ENCODE results near the gene EPHA2. TPM values are rescaled to one million over a fixed set of nuclear protein-coding genes. Genes with fewer than 3 reads are reported as not detected.
A peak's percentile ranks its signal among the peaks of the same experiment; 100 is the strongest.

The EPHA2 gene
- total RNA-seq, 2 donors from 2014 or later = not detected

DNA sequence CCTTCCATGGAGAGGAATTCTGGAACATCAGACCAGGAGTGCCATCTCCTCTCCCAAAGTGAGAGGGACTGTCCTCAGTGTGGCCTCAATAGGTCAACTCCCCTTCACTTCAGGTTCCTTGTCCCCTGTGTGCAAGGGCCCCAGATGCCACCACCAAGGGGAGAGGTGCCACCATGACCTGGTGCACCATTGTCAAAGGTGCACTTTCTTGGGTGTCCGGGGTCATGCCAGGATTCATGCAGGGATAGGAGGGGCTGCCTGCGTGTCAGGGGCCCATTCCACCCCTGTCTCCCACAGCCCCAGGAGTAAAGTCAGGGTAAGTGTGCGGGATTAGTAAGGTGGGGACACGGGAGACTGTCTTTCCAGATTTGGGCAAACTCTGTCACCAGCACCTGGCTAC lies 21.4 kb upstream of the EPHA2 start:
- no peak overlapping the region for H3K27ac Mint-ChIP-seq
- ATAC-seq (no peak), DNase-seq (ENCODE audit: low spot score) (no peak)
- H3K4me3 Mint-ChIP-seq = no peak overlapping the region
- H3K4me1 Mint-ChIP-seq (ENCODE audit: low read depth in 2 of 2) = peaks cover 0 to 4% of the 10 kb centered on the region in 2 donors
- peaks cover 0 to 19% of the 10 kb centered on the region in 2 donors for H3K27me3 Mint-ChIP-seq
- no peaks in the 10 kb centered on the region for H3K9me3 Mint-ChIP-seq
- H3K36me3 Mint-ChIP-seq = no peaks in the 10 kb centered on the region

DNA sequence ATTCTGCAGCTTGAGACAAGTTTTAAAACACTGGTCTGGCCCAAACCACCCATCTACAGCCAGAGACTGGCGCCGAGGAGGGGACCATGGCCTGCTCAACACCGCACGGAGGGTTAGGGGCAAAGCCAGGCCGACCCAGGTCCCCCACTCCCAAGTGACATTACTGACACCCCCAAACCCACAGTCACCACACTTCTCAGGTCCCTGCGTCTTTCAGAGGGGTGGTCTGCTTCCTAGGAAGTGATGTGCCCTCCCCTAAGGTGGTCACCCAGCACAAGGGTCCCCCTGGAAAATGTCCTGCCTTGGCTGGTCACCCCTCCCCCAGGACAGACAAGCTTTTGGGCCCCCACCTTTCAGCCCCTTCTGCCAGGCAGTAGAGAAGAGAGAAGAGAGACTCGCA lies 20.8 kb upstream of the EPHA2 start:
- H3K27ac Mint-ChIP-seq = peak overlapping the region in 1 of 2 donors; percentile 18
- no peaks in the 10 kb centered on the region for H3K9me3 Mint-ChIP-seq
- H3K4me1 Mint-ChIP-seq (ENCODE audit: low read depth in 2 of 2) = peaks cover 0 to 4% of the 10 kb centered on the region in 2 donors
- no peak for DNase-seq (ENCODE audit: low spot score)
- H3K27me3 Mint-ChIP-seq = peaks cover 0 to 19% of the 10 kb centered on the region in 2 donors
- no peaks in the 10 kb centered on the region for H3K36me3 Mint-ChIP-seq
- H3K4me3 Mint-ChIP-seq = no peak overlapping the region
- no peak for ATAC-seq

DNA sequence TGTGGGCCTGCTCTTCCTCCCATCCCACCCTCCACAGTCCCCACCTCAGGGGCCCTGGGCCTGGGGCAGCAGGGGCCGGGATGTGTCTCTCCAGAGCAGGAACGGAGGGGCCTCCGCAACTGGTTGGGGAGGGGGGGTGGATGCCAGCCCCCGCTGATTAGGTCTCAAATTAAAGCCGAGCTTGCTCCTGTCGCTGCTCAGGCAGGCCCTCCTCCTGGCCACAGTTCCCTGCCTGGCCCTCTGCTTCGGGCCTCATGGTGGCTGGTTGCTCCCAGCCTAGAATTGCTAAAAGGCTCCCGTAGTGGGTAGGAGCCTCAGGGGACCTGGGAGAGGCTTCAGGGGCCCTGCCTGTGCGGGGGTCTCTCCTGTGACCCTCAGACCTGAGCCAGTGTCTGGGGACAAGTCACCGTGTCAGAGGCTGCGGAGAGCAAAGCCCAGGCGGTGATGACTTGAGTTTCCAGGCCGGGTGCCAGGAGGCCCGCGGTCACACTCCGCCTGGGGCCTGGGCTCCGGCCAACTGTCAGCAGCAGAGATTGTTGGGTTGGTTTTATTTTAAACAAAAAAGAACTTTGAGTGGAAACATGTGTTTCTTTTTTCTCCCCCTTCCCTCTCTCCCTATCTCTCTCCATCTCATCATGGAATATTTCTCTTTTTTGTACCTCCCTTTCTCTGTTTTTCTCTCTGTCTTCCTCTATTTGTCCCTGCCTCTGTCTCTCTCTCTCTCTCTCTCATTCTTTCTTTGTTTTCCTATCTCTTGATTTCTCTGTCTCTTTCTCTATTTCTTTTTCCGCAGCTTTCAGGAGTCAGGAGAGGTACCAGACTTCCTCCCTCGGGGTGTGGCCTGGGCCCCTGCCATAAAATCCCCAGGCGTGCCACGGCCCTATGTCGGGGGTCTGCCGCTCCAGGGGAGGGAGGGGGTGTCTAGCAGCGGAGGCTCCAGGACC lies 20.0 kb upstream of the EPHA2 start:
- Mint-ChIP-seq H3K27me3 (peaks cover 0 to 22% of the 10 kb centered on the region in 2 donors), H3K27ac (peak overlapping the region in 1 of 2 donors; percentile 18), H3K9me3 (no peaks in the 10 kb centered on the region), H3K4me1 (ENCODE audit: low read depth in 2 of 2) (peaks cover 0 to 4% of the 10 kb centered on the region in 2 donors), H3K36me3 (no peaks in the 10 kb centered on the region), H3K4me3 (no peak overlapping the region)
- ATAC-seq (no peak), DNase-seq (ENCODE audit: low spot score) (no peak)

DNA sequence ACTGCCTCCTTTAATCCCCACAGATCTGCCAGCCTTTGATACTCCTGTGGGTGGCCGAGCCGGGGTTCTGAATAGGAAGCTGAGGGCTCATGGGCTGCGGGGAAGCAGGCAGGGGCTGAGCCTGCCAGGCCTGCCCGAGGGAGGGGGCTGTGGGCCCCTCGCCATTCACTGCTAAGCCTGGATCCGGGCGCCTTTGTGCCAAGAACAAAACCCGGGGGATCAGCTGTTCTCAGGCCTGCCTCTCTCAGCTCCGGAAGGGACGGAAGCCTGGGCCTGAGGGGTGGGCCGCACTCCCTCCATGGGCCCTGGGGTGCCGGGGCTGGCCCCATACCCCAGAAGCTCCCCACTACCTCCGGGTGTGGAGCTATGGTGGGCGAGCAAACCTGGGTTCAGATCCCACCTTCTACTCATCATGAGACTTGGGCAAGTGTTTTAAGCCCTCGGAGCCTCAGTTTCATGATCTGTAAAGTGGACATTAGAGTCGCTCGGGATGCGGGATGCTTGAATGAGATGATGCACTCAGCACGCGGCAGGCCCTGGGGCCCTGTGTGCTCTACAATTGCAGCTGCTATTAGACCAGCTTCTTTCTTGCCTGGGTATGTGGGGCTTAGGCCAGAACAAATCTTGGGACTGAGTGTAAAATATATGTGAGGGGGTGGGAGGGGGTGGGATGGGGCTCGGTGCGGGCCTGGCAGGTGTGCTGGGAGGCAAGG lies 19.2 kb upstream of the EPHA2 start:
- Mint-ChIP-seq H3K27ac (no peak overlapping the region), H3K36me3 (no peaks in the 10 kb centered on the region), H3K4me1 (ENCODE audit: low read depth in 2 of 2) (peaks cover 0 to 7% of the 10 kb centered on the region in 2 donors)

DNA sequence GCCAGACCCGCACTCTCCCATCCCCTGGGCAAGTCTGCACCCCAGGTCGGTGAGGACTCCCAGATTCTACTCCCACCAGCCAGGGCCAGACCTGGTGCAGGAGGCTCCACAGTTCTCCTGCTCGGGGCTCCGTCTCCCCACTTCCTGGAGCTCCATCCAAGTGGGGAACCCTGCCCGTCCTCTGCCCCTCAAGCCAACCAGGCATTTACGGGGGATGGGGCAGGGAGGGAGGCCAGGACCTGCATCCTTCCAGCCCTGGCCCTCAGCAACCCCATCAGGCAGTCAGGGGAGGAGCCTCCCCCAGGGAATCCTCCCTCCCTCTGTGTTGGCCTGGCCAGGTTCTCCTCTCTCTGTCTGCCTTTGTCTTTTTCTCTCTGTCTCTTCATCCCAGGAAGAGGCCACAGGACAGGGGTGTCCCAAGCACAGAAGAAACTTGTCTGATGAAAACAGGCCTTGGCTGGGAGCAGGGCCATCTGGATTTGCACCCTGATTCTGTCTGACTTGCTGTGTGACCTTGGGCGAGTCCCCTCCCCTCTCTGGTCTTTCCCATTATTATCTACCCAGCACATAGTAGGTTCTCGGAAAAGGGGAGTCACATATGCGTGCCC lies 18.5 kb upstream of the EPHA2 start:
- H3K27ac Mint-ChIP-seq = no peak overlapping the region
- H3K9me3 Mint-ChIP-seq = no peaks in the 10 kb centered on the region
- H3K27me3 Mint-ChIP-seq = peaks cover 2 to 27% of the 10 kb centered on the region in 2 donors
- H3K36me3 Mint-ChIP-seq = no peaks in the 10 kb centered on the region
- peaks cover under 1 to 7% of the 10 kb centered on the region in 2 donors for H3K4me1 Mint-ChIP-seq (ENCODE audit: low read depth in 2 of 2)
- DNase-seq (ENCODE audit: low spot score) = no peak
- H3K4me3 Mint-ChIP-seq = no peak overlapping the region
- no peak for ATAC-seq

More for the DNA sequence above, 19.2 kb upstream of the EPHA2 start:
- ATAC-seq (no peak), DNase-seq (ENCODE audit: low spot score) (no peak)
- peaks cover 0 to 27% of the 10 kb centered on the region in 2 donors for H3K27me3 Mint-ChIP-seq
- no peaks in the 10 kb centered on the region for H3K9me3 Mint-ChIP-seq
- H3K4me3 Mint-ChIP-seq = no peak overlapping the region

DNA sequence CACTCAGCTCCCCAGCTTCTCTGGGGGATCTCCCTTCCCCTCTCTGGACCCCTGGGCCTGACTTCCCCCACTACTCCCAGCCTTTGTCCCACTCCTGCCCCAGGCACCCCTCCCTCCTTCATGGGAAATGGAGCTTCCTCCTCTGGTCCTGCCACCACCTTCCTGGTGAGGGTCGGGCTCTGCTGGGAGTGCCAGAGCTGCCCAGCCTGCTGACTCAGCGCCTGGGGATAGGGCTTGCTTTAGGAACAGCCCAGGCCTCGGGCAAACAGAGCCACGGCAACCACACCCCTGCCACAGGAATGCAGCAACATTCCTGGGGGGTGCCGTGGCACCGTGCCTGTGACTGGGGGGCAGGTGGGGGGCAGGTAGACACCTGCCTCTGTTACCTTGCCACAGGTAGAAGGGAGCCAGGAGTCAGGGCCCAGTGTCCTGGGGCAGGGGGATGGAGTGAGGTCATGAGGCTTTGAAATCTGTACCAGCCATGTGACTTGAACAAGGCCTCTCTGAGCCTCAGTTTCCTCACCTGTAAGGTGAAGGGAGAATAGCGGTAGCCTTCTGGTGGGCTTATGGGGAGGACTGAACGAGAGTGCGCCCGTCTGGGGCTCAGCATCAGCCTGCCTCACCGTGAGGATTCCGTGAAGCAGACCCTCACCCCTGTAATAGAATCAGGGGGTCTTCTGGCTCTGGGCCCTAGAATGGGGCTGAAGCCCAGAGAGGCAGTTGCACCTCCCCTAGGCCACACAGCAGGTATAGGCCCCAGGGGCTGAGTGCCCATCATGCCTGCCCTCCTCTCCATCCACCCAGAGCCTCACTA lies 17.8 kb upstream of the EPHA2 start:
- H3K36me3 Mint-ChIP-seq = no peaks in the 10 kb centered on the region
- no peaks in the 10 kb centered on the region for H3K9me3 Mint-ChIP-seq
- no peak overlapping the region for H3K4me3 Mint-ChIP-seq
- H3K27ac Mint-ChIP-seq = no peak overlapping the region
- H3K27me3 Mint-ChIP-seq = peaks cover 7 to 30% of the 10 kb centered on the region in 2 donors
- peaks cover 7 to 10% of the 10 kb centered on the region in 2 donors for H3K4me1 Mint-ChIP-seq (ENCODE audit: low read depth in 2 of 2)
- no peak for ATAC-seq
- no peak for DNase-seq (ENCODE audit: low spot score)

DNA sequence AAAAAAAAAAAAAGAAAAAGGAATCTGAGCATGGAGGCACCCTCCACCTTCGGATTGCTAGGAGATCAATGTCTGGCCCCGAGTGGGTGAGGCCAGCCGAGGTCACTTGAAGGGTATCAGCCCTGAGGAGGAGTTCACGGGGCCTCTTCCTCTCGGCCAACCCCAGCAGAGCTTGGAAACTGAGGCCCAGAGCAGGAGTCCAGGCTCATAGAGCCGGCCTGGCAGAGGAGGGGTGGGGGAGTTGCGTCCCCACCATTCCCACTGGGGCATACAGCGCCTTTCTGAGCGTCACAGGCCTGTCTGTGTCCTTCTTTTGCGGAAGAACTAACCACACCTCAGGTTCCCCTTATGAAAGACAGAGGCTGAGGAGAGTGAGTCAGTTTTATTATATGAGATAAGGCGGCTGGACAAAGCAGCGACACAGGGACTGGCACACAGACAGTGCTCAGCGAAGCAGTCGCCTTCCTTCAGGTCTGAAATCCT lies 17.1 kb upstream of the EPHA2 start:
- no peaks in the 10 kb centered on the region for H3K9me3 Mint-ChIP-seq
- ATAC-seq = peak in 1 of 2 donors; percentile 26
- no peaks in the 10 kb centered on the region for H3K36me3 Mint-ChIP-seq
- DNase-seq (ENCODE audit: low spot score) = no peak
- no peak overlapping the region for H3K27ac Mint-ChIP-seq
- H3K4me1 Mint-ChIP-seq (ENCODE audit: low read depth in 2 of 2) = peaks cover 13 to 16% of the 10 kb centered on the region in 2 donors
- peaks cover 7 to 27% of the 10 kb centered on the region in 2 donors for H3K27me3 Mint-ChIP-seq
- no peak overlapping the region for H3K4me3 Mint-ChIP-seq

DNA sequence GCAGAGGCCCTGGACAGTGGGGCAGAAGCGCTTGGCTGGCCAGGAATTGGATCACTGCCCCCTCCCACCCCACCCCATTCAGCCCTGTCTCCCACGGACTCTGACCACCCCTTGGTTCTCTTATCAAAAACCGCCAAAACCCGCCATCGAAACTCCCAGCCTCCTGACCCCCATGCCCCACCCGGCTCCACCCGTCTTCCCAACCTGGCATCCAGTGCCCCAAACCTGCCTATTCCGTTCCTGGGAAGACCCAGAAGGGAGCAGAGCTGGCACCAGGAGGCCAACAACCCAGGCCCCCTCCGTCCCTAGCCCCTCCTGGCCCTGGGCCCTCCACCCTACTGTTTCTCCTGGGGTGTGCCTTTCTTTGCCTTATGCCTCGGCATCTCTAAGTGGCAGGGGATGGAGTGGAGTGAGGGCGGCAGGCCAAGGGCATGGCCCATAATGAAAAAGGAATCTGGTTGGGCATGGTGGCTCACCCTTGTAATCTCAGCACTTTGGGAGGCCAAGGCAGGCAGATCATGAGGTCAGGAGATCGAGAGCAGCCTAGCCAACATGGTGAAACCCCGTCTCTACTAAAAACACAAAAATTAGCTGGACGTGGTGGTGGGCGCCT lies 16.5 kb upstream of the EPHA2 start:
- Mint-ChIP-seq H3K4me1 (ENCODE audit: low read depth in 2 of 2) (peaks cover 13 to 16% of the 10 kb centered on the region in 2 donors), H3K9me3 (no peaks in the 10 kb centered on the region), H3K27me3 (peaks cover 7 to 23% of the 10 kb centered on the region in 2 donors), H3K27ac (no peak overlapping the region), H3K36me3 (no peaks in the 10 kb centered on the region), H3K4me3 (no peak overlapping the region)
- no peak for ATAC-seq
- no peak for DNase-seq (ENCODE audit: low spot score)

DNA sequence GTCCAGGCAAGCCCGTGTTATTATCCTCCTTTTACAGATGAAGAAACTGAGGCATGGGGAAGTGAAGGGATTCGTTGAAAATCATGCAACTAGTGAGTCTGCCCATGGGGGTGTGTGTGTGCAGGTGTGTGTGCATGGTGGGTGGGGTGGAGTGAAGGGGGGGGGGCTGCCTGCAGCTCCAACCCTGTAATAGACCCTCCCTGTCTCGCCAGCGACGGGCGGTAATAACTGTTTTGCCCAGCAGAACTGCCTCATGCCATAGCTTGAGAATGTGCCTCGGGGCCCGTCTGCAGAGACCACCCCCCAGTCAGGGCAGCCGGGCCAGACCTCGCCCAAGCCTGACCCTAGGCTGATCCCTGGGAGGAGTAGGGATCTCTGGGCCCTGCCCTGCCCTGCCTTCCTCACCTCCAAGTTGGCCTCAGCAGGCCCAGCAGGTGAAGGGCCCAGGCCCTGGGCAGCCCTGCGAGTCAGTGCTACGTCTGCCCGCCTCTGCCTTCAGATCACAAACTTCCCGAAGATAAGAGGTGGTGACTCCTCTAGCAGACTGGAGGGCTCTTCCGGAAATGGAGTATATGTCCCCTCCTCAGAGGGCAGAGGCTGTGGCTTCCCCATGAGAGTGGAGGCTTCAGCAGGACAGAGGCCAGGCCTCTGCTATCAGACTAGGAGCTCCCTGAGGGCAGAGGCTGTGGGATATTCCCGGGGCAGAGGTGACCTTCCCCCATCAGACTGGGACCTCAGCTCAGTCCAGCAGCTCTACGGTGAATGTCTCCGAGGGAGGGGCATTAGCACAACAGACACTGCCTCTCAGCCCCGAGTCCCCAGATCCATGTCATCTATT lies 15.7 kb upstream of the EPHA2 start:
- DNase-seq (ENCODE audit: low spot score) (no peak), ATAC-seq (no peak)
- Mint-ChIP-seq H3K27ac (no peak overlapping the region), H3K4me3 (no peak overlapping the region), H3K27me3 (peaks cover 9 to 17% of the 10 kb centered on the region in 2 donors), H3K36me3 (no peaks in the 10 kb centered on the region), H3K4me1 (ENCODE audit: low read depth in 2 of 2) (peaks cover 13 to 16% of the 10 kb centered on the region in 2 donors), H3K9me3 (no peaks in the 10 kb centered on the region)

DNA sequence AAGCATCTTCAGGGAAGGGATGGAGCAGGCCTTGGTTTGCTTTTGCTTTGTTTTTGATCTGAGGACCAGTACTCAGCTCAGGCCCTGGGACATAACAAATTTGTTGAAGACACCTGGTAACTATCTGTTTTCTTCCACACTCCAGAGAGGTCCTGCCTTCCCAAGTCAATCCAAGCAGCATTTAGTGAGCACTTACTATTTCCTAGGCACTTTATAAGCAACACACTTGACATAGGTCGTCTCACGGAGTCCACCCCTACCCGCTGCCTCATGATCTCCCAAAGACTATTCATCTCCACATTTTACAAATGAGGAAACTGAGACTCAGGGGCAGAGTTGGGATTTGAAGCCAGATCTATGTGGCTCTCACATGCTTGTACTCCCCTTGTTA lies 14.4 kb upstream of the EPHA2 start:
- Mint-ChIP-seq H3K36me3 (no peaks in the 10 kb centered on the region), H3K27ac (no peak overlapping the region), H3K27me3 (peaks cover 19 to 20% of the 10 kb centered on the region in 2 donors), H3K9me3 (no peaks in the 10 kb centered on the region), H3K4me3 (no peak overlapping the region), H3K4me1 (ENCODE audit: low read depth in 2 of 2) (peaks cover 13 to 15% of the 10 kb centered on the region in 2 donors)
- ATAC-seq = no peak
- DNase-seq (ENCODE audit: low spot score) = no peak

DNA sequence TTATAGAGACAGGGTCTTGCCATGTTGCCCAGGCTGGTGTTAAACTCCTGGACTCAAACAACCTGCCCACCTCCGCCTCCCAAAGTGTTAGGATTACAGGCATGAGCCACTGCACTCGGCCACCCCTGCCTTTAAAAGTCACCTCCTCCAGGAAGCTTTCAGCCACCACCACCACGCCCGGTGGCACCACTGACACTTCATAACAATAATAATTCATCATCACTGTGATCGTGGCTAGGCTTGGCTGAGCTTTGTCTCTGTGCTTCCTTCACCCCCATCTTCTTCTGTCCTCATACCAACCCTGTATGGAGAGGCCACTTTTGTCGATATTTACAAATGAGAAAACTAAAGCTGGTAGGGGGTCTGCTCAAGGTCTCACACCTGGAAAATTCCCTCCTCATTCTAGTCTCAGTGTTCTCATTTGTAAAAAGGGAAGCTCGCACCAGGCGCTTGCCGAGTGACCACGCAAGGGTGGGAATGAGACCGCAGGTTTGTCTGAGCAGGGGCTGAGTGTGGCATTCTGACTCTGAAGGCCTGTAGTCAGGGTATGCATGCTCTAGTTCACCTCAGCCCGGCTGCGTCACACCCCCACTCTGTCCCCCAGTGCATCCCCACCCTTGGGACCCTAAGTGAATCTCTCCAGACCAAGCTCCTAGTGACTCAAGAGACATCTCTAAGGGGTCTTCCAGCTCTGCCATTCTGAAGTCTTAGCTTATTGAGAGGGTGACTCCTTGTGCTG lies 12.9 kb upstream of the EPHA2 start:
- Mint-ChIP-seq H3K4me3 (peak overlapping the region; percentile 49), H3K27me3 (peaks cover 28 to 31% of the 10 kb centered on the region in 2 donors), H3K4me1 (ENCODE audit: low read depth in 2 of 2) (peaks cover 17 to 19% of the 10 kb centered on the region in 2 donors), H3K36me3 (no peaks in the 10 kb centered on the region), H3K9me3 (no peaks in the 10 kb centered on the region), H3K27ac (no peak overlapping the region)
- no peak for DNase-seq (ENCODE audit: low spot score)
- peak in 1 of 2 donors; percentile 28 for ATAC-seq
